MCF 10A (cell line): ENCODE measurements around the gene OXLD1. TPM values are rescaled to one million over a fixed set of nuclear protein-coding genes. Genes with fewer than 3 reads are reported as not detected.

Source experiments
- BruUV-seq: library from RNA; stranded (reverse); fragments of 400-500 nt; replicated peaks from 2 replicates; lab custom pipeline; 2021; lab: Mats Ljungman, UMichigan
- CTCF ChIA-PET: fragments of 300-600 bp; sonication (Branson Sonifier 250); formaldehyde crosslinking; extraction: SDS; loops from one replicate; lab custom pipeline; 2021; ENCODE audit warnings: antibody characterized with exemption, inconsistent platforms; lab: Yijun Ruan, JAX
- POLR2A ChIA-PET: fragments of 300-600, 350-650 bp; sonication (Branson Sonifier 250); formaldehyde crosslinking; extraction: SDS; loops from one replicate; lab custom pipeline; 2020; ENCODE audit warnings: antibody characterized with exemption, inconsistent platforms; lab: Yijun Ruan, JAX
- DNase-seq: peaks from one replicate; pipeline ENCODE4 v3.0.0-alpha.2; 2018; ENCODE audit not compliant: unreplicated experiment
- H3K27ac Mint-ChIP-seq: one replicate; pipeline ENCODE4 v1.8.0; 2022; ENCODE audit warnings: mild to moderate bottlenecking, low read depth, mixed read lengths; ENCODE audit not compliant: unreplicated experiment
- H3K27me3 Mint-ChIP-seq: one replicate; pipeline ENCODE4 v1.8.0; 2022; ENCODE audit warnings: mixed read lengths; ENCODE audit not compliant: insufficient read depth, unreplicated experiment
- H3K36me3 Mint-ChIP-seq: one replicate; pipeline ENCODE4 v1.8.0; 2022; ENCODE audit warnings: mild to moderate bottlenecking, moderate library complexity, mixed read lengths; ENCODE audit not compliant: insufficient read depth, unreplicated experiment
- H3K4me1 Mint-ChIP-seq: one replicate; pipeline ENCODE4 v1.8.0; 2022; ENCODE audit warnings: mixed read lengths; ENCODE audit not compliant: insufficient read depth, unreplicated experiment
- H3K4me3 Mint-ChIP-seq: one replicate; pipeline ENCODE4 v1.8.0; 2022; ENCODE audit warnings: mild to moderate bottlenecking, moderate library complexity, mixed read lengths; ENCODE audit not compliant: unreplicated experiment
- H3K9me3 Mint-ChIP-seq: one replicate; pipeline ENCODE4 v1.8.0; 2022; ENCODE audit warnings: mixed read lengths; ENCODE audit not compliant: unreplicated experiment
- CTCF ChIP-seq: fragments of 200-600 bp; IDR thresholded peaks from one replicate; pipeline ENCODE4 v1.8.0; 2022; ENCODE audit warnings: antibody characterized with exemption, mild to moderate bottlenecking; ENCODE audit not compliant: unreplicated experiment
- intact Hi-C: fragments of 100-400 bp; cut with micrococcal nuclease; formaldehyde crosslinking; loops from 2 replicates; pipeline ENCODE4 v1.14.1; 2022
- total RNA-seq: library from RNA; stranded (reverse); gene quantifications from 2 replicates; pipeline ENCODE4 v1.2.3, GENCODE V29; 2022

OXLD1 gene
- total RNA-seq, 1 experiment from 2014 or later = 54.8 TPM

- H3K27ac Mint-ChIP-seq = no peak overlapping the region
- H3K4me1 Mint-ChIP-seq = peaks cover 15% of the 10 kb centered on the region
- TF ChIP-seq CTCF = no peak
- no peaks in the 10 kb centered on the region for H3K27me3 Mint-ChIP-seq
- ChIA-PET POLR2A (interaction anchor here (0.6 to 8.0 kb wide), 6 partner anchors 9 to 39 kb away, joined by 3 to 101 read pairs (median 12); partner anchors contain the start of genes ARL16, HGS, MRPL12 and NPLOC4), CTCF (no interaction called here)
- intact Hi-C loops = no loop called here
- BruUV-seq = no TSS peak
- no peak overlapping the region for H3K4me3 Mint-ChIP-seq
- no peaks in the 10 kb centered on the region for H3K9me3 Mint-ChIP-seq
- H3K36me3 Mint-ChIP-seq = peaks cover 26% of the 10 kb centered on the region
- no peak for DNase-seq
Observed at GRCh38 chr17:81664051-81664470, 2.3 kb downstream of the OXLD1 start.

- TF ChIP-seq CTCF = no peak
- intact Hi-C loops = no loop called here
- Mint-ChIP-seq H3K27ac (no peak overlapping the region), H3K9me3 (no peaks in the 10 kb centered on the region), H3K36me3 (peaks cover 19% of the 10 kb centered on the region), H3K27me3 (no peaks in the 10 kb centered on the region), H3K4me3 (no peak overlapping the region), H3K4me1 (peaks cover 6% of the 10 kb centered on the region)
- BruUV-seq = no TSS peak
- no peak for DNase-seq
- POLR2A ChIA-PET = interaction anchor here (8.0 kb wide), 1 partner anchor 21 kb away, joined by 101 read pairs; the partner anchor contains the start of genes ARL16 and HGS
- CTCF ChIA-PET = no interaction called here
Observed at GRCh38 chr17:81662002-81662401, 4.4 kb downstream of the OXLD1 start.

GRCh38 chr17:81660441-81660840 lies 6.0 kb downstream of the OXLD1 start:
- ChIA-PET CTCF (interaction anchor here (0.5 to 1.0 kb wide), 2 partner anchors 18 to 24 kb away, joined by 3 read pairs; no protein-coding TSS in a partner anchor), POLR2A (interaction anchor here (0.6 to 0.7 kb wide), 2 partner anchors 13 to 18 kb away, joined by 3 read pairs; no protein-coding TSS in a partner anchor)
- Mint-ChIP-seq H3K36me3 (peaks cover 15% of the 10 kb centered on the region), H3K4me1 (no peaks in the 10 kb centered on the region), H3K4me3 (no peak overlapping the region), H3K9me3 (no peaks in the 10 kb centered on the region), H3K27me3 (no peaks in the 10 kb centered on the region), H3K27ac (no peak overlapping the region)
- no TSS peak for BruUV-seq
- intact Hi-C loops = no loop called here
- no peak for TF ChIP-seq CTCF
- no peak for DNase-seq

GRCh38 chr17:81659038-81659437 lies 7.4 kb downstream of the OXLD1 start:
- no peaks in the 10 kb centered on the region for H3K4me1 Mint-ChIP-seq
- TF ChIP-seq CTCF = no peak
- DNase-seq = no peak
- peaks cover 3% of the 10 kb centered on the region for H3K36me3 Mint-ChIP-seq
- CTCF ChIA-PET = interaction anchor here (0.6 kb wide), 1 partner anchor 46 kb away, joined by 3 read pairs; no protein-coding TSS in a partner anchor
- no peaks in the 10 kb centered on the region for H3K9me3 Mint-ChIP-seq
- no peak overlapping the region for H3K27ac Mint-ChIP-seq
- POLR2A ChIA-PET = no interaction called here
- BruUV-seq = no TSS peak
- no peak overlapping the region for H3K4me3 Mint-ChIP-seq
- no peaks in the 10 kb centered on the region for H3K27me3 Mint-ChIP-seq
- intact Hi-C loops = no loop called here
